ENCODE measurements around the gene RNF4.

The RNF4 gene

DNA sequence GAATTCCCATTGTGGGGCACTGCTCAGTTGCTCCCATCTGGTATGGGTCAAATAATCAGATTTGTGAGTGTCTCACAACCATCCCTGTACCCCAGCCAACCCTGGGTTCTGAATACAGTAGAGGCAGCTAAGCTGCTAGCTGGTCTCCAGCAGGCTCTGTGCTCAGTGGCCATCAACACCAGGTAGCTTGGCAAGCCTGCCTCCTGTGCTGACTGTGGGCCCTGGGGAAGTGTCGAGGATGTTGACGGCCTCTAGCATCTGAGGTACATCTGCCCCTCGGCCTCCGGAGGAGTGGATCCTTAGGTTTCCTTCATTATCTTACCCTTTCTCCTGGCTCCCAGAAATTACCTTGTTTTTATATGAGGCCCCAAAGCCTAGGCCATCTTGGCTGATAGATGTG lies 13.3 kb downstream of the RNF4 start:
- H3K4me3 ChIP-seq (ENCODE audit: low read depth, low read length) = no peak overlapping the region
- TF ChIP-seq, protein P1, sequence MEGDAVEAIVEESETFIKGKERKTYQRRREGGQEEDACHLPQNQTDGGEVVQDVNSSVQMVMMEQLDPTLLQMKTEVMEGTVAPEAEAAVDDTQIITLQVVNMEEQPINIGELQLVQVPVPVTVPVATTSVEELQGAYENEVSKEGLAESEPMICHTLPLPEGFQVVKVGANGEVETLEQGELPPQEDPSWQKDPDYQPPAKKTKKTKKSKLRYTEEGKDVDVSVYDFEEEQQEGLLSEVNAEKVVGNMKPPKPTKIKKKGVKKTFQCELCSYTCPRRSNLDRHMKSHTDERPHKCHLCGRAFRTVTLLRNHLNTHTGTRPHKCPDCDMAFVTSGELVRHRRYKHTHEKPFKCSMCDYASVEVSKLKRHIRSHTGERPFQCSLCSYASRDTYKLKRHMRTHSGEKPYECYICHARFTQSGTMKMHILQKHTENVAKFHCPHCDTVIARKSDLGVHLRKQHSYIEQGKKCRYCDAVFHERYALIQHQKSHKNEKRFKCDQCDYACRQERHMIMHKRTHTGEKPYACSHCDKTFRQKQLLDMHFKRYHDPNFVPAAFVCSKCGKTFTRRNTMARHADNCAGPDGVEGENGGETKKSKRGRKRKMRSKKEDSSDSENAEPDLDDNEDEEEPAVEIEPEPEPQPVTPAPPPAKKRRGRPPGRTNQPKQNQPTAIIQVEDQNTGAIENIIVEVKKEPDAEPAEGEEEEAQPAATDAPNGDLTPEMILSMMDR (IDR thresholded peaks at IDR 0.05; ENCODE audit: low read depth, low read length, missing control alignments) = no peak
- no peak for DNase-seq (ENCODE audit: low read depth)

DNA sequence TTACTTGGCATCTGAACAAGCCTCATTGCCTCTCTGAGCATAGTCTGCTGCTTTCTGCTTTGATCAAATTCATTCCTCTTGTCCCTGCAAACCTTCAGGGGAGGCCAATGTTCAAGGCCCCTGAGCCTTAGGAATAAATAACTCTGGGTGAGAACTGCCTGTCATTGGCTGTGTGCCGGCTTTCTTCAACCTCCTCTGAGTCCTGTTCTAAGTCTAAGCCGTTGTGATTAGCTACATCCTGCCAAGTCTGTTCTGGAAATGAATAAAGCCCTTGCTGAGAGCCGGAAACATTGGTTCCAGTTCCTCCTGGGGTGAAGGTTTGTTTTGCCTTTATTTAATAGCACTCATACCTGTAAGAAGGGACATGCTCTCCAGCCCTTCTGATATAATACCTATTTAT lies 13.8 kb downstream of the RNF4 start:
- TF ChIP-seq, protein P1 (IDR thresholded peaks at IDR 0.05; ENCODE audit: low read depth, low read length, missing control alignments) = no peak
- no peak overlapping the region for H3K4me3 ChIP-seq (ENCODE audit: low read depth, low read length)
- DNase-seq (ENCODE audit: low read depth) = peak; percentile 61

DNA sequence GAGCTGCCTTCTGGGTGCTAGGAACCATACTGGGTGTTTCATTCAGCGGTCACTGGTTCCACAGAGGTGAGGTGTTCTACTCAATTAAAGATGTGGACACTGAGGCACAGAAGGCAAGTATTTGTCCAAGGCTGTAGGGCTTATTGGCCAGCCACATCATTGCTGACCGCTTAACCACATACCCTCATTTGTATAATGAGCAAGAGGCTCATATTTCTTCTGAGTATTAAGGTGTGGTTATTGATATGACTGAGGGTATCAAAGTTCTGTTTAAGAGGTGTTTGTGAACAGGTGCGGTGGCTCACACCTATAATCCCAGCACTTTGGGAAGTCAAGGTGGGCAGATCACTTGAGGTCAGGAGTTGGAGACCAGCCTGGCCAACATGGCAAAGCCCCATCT lies 14.3 kb downstream of the RNF4 start:
- TF ChIP-seq, protein P1 (IDR thresholded peaks at IDR 0.05; ENCODE audit: low read depth, low read length, missing control alignments) = no peak
- no peak for DNase-seq (ENCODE audit: low read depth)
- H3K4me3 ChIP-seq (ENCODE audit: low read depth, low read length) = no peak overlapping the region

DNA sequence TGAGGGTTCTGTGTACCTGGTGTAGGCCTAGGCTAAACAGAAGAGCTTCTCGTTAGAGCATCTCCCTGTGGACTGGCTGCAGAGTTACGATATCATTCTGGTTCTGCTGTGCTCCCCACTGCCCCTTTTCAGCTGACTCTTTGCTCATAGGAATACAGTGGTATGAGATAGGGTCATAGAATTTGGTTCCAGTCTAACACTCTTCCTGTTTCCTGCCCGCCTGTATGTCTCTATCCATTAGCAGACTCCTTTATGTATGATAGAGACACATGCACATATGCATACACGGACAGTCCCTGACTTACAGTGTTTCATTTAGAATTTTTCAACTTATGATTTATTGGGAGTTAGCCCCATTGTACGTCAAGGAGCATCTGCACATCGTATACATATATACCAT lies 15.3 kb downstream of the RNF4 start:
- no peak for DNase-seq (ENCODE audit: low read depth)
- no peak overlapping the region; the same call in 1 of the 2 replicates for H3K4me3 ChIP-seq (ENCODE audit: low read depth, low read length)
- TF ChIP-seq, protein P1 (IDR thresholded peaks at IDR 0.05; ENCODE audit: low read depth, low read length, missing control alignments) = no peak

DNA sequence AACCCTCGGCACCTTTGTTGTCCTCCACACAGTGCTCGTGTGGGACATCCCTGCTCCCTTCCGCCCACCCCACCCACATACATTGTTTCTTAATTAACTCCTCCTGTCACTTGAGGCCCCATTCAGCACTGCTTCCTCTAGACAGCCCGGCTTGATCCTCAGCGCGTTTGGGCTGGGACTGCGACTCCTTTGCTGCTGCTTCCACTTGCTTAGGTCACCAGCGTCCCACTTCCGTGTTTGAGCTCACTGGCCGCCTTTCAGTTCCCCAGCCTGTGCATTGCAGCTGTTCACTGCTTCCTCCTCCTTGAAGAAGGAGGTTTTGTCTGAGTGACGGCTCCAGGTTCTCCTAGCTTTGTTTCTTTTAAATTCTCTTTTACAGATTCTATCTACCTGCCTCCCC lies 16.1 kb downstream of the RNF4 start:
- peak; percentile 80 for DNase-seq (ENCODE audit: low read depth)
- H3K4me3 ChIP-seq (ENCODE audit: low read depth, low read length) = peak overlapping the region; percentile 5; the same call in 1 of the 2 replicates
- TF ChIP-seq, protein P1 (IDR thresholded peaks at IDR 0.05; ENCODE audit: low read depth, low read length, missing control alignments) = no peak

DNA sequence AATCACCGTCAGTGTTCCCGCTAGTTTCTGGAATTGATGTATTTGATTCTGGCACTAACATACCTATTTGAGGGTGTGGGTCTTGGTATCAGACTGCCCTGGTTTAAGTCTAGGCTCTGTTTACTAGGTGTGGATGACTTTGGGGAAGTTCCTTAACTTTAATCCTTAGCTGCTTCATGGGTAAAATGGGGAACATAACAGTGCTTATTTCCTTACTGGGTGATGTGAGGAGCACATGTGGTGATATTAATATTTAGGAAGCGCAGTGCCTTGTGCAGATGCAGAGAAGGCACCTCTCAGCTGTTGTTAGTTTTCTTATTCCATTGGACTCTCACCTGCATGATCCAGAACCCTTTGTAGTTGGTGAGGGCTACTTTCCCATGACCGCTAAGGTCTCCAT lies 17.1 kb downstream of the RNF4 start:
- no peak overlapping the region for H3K4me3 ChIP-seq (ENCODE audit: low read depth, low read length)
- TF ChIP-seq, protein P1 (IDR thresholded peaks at IDR 0.05; ENCODE audit: low read depth, low read length, missing control alignments) = no peak
- no peak for DNase-seq (ENCODE audit: low read depth)

DNA sequence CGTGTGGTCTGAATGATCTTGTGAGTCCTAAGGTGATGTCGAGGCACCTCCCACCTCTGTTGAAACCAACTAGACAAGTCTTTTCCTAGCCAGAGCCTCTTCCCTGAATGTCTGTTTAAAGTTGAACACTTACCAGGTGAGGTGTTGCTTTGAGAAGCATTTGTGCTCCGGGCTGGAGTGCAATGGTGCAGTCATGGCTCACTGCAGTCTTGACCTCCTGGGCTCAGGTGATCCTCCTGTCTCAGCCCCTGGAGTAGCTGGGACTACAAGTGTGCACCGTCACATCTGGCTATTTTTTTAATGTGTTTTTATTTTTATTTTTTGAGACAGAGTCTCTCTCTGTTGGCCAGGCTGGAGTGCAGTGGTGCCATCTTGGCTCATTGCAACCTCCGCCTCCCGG lies 18.1 kb downstream of the RNF4 start:
- no peak for DNase-seq (ENCODE audit: low read depth)
- H3K4me3 ChIP-seq (ENCODE audit: low read depth, low read length) = no peak overlapping the region
- TF ChIP-seq, protein P1 (IDR thresholded peaks at IDR 0.05; ENCODE audit: low read depth, low read length, missing control alignments) = no peak

All from GM12864 (cell line).